SKM-1 (cell line): ENCODE data around the gene JAK2.

ENCODE experiments used
- DNase-seq: peaks from one replicate; lab custom pipeline; 2025; ENCODE audit not compliant: unreplicated experiment; lab: John Stamatoyannopoulos, UW

The JAK2 gene

GRCh38 chr9:5140151-5140550, 155.1 kb downstream of the JAK2 start:
- no peak for DNase-seq

- no peak for DNase-seq
Measured at GRCh38 chr9:5144217-5144616, 159.1 kb downstream of the JAK2 start.

GRCh38 chr9:5146241-5146640, 161.2 kb downstream of the JAK2 start:
- no peak for DNase-seq
